ENCODE data around the gene PPM1H.

Gene PPM1H

GRCh38 chr12:62712681-62713573 is 222.0 kb downstream of the PPM1H start:
- DNase-seq (ENCODE audit: low read depth): no peak

DNA sequence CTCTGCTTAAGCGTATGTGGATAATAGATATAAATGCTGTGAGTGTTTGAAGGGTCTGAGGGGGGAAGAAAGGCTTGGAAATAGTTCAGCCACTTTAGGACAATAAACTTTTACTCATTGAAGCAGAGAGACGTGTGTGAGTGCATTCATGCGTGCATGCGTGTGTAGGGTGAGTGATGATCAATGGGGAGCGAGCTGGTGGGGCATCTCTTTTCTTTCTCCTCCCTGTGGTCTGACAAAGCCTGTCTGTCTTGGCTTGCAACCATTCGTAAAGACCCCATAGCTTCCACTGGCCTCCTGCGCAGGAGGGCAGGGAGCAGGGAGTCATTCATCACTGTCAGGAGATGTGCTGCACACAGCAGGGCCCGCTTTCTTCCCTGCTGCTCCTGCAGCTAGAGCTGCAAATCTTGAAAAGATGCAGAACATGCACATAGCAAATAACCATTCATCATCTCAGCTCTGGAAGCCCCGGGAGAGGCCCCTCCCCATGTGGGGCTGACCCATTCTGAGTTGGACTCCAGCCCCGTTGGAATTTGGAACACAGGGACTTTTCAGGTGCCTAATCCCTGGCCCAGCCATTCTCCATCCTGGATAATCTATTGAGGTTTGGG is 223.2 kb downstream of the PPM1H start:
- no peak for DNase-seq (ENCODE audit: low read depth)

GRCh38 chr12:62709311-62709710 is 225.6 kb downstream of the PPM1H start:
- no peak for DNase-seq (ENCODE audit: low read depth)

- no peak for DNase-seq (ENCODE audit: low read depth)
Observed at GRCh38 chr12:62707939-62708338, 227.0 kb downstream of the PPM1H start.

DNA sequence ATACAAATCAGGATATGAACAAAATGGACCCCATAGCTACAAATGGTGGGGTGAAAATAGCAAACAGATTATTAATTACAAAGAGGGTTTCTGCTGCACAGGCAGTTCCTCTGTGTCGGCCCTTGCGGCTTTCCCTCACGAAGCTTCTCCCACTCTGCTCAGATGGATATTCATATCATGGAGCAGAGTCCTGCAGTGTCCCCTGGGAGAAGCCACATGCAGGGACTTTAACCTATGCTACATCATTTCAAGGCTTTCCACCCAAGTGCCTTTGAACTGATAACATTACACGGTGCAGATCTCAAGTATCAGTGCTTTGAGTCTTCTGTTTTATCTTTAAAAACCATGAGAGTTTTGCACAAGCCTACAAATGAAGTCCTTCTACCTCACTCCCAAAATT is 229.1 kb downstream of the PPM1H start:
- no peak for DNase-seq (ENCODE audit: low read depth)

DNA sequence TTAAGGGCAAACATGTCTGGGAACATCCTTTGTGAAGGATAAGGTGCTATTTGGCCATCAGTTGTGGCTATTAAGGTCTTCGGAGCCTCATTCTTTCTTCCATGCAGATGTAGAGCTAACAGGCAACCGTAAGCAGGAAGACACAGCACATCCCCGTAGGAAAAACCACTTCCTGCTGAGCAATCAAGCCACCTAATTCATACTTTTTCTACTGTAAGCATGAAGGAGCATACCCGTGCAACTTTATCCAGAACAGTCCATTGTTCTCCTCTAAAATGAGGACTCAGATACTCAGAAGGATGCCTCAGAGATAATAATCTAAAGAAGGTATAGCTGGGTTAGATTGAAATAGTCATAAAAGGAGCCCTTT is 232.0 kb downstream of the PPM1H start:
- DNase-seq (ENCODE audit: low read depth): no peak

DNA sequence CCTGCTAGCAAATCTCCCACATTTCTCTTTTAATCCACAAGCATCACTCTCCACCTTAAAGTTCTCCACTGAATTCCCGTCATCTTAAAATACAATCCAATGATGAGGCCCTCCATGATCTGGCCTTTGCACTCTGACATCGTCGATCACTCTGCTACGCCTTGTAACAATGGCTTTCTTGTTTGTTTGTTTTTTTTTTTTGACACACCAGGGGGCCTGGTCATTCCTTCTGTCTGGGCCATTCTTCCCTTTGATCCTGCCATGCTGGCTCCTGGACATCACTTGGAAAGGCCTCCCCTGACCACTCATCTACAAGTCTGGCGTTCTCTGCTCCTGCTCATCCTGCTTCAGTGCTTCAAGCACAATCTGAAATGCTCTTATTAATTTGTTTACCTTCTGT is 233.5 kb downstream of the PPM1H start:
- no peak for DNase-seq (ENCODE audit: low read depth)

GRCh38 chr12:62700091-62700880 is 234.7 kb downstream of the PPM1H start:
- DNase-seq (ENCODE audit: low read depth): no peak

GRCh38 chr12:62698701-62699101 is 236.2 kb downstream of the PPM1H start:
- DNase-seq (ENCODE audit: low read depth): no peak

- DNase-seq (ENCODE audit: low read depth): no peak
Observed at GRCh38 chr12:62697893-62698292, 237.1 kb downstream of the PPM1H start.

- DNase-seq (ENCODE audit: low read depth): no peak
Observed at GRCh38 chr12:62695696-62696095, 239.3 kb downstream of the PPM1H start.

- no peak for DNase-seq (ENCODE audit: low read depth)
Observed at GRCh38 chr12:62694632-62695031, 240.3 kb downstream of the PPM1H start.

GRCh38 chr12:62694116-62694515 is 240.8 kb downstream of the PPM1H start:
- DNase-seq (ENCODE audit: low read depth): no peak

DNA sequence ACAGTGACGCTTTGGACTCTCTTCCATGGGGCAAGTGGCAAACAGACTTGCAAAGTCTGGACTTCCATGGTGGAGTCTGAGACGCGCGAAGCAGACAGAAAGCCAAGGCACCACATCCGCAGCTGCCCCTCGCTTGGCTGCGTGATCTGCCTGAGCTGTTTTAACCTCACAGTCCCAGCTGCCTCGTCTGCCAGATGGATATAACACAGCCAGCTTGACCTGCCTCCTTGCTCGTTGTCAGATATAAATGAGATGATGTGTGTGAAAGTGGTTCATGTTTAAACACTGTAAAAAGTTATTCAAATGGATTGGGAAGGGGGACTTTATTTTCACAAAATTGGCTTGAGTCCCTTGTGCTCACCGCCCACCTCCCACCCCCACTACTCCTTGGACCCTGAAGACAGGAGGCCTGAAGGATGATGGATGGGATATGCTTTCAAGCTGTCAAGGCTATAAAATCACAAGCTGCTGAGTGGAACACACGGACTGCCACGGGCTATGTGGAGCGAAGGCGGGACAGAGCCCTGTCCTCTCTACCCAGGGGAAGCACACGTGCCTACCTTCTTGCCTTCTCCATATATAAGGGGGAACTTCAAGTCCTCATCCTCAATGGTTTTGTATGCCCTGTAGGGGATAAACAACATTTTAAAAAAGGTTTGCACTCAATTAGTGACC is 241.4 kb downstream of the PPM1H start:
- DNase-seq (ENCODE audit: low read depth): no peak

- DNase-seq (ENCODE audit: low read depth): no peak
Observed at GRCh38 chr12:62692884-62693283, 242.1 kb downstream of the PPM1H start.

GRCh38 chr12:62691309-62691708 is 243.6 kb downstream of the PPM1H start:
- no peak for DNase-seq (ENCODE audit: low read depth)

DNA sequence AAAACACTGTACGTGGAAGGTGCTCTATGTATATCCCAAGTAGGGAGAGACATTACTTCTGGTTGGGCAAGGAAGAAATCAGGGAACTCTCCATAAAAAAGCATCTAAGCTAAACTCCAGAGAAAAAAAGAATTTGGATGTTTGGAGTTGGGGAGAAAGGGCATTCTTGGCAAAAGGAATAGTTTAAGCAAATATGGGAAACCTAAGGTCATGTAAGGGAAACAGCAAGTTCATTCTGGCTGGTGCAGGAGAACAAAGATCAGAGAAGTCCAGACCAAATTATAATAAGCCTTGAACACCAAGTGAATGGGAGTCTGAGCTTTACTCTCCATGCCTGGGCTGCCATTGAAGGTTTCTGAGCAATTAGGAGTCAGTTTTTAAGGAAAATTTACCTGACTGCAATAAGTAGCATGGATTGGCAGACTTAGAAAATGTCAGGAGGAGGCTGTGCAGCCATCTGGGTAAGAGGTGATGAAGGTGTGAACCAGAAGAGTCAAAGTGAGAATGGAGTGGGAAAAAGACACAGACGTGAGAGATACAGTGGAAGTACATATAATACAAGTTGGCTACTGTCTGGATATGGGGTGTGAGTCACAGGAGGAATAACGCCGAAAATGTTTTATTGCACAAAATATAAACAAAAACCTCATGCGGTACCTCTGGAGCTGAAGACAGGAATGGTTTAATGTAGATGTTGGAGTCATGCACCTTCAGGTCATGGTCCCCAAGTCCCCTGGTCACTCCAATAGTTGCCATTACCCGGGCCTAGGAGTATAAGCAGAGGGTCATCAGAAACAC is 245.7 kb downstream of the PPM1H start:
- no peak for DNase-seq (ENCODE audit: low read depth)

GRCh38 chr12:62686938-62687337 is 248.0 kb downstream of the PPM1H start:
- no peak for DNase-seq (ENCODE audit: low read depth)

- DNase-seq (ENCODE audit: low read depth): no peak
Observed at GRCh38 chr12:62684570-62685295, 250.2 kb downstream of the PPM1H start.

- no peak for DNase-seq (ENCODE audit: low read depth)
Observed at GRCh38 chr12:62683776-62684569, 251.0 kb downstream of the PPM1H start.
